SU-DHL-6 (cell line): ENCODE measurements around the gene CEBPB.

Source experiments
- EZH2phosphoT487 ChIP-seq: fragments of 200-600 bp; sonication (generic), shearing (Covaris generic); conservative IDR thresholded peaks from 2 replicates; pipeline ENCODE4 v1.6.1; 2018; ENCODE audit warnings: mild to moderate bottlenecking, antibody characterized with exemption, low read length, moderate library complexity, mixed read lengths
- TF ChIP-seq, protein P1 (sequence below): fragments of 200-600 bp; sonication (generic); IDR thresholded peaks from one replicate; pipeline ENCODE4 v1.5.1; 2017; ENCODE audit warnings: antibody characterized with exemption, mild to moderate bottlenecking, low read length, moderate library complexity; ENCODE audit not compliant: insufficient read depth, poor library complexity, severe bottlenecking

DNA sequence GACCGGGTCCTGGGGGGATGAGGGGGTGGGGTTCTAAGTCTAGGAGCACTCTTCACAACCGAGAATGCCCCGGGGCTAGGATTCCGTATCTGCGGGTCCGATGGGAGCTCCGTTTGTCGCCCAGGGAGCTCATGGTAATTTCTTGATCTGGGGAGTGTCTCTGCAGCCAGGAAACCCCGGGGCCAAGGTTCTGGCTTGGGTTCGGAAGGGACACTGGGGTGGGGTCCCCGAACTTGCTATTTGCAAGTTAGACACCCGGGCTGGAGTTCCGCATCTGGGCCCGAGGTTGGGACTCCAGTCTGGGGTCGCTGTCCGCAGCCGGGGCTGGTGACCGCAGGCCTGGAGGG lies 37.5 kb upstream of the CEBPB start:
- TF ChIP-seq, protein P1, sequence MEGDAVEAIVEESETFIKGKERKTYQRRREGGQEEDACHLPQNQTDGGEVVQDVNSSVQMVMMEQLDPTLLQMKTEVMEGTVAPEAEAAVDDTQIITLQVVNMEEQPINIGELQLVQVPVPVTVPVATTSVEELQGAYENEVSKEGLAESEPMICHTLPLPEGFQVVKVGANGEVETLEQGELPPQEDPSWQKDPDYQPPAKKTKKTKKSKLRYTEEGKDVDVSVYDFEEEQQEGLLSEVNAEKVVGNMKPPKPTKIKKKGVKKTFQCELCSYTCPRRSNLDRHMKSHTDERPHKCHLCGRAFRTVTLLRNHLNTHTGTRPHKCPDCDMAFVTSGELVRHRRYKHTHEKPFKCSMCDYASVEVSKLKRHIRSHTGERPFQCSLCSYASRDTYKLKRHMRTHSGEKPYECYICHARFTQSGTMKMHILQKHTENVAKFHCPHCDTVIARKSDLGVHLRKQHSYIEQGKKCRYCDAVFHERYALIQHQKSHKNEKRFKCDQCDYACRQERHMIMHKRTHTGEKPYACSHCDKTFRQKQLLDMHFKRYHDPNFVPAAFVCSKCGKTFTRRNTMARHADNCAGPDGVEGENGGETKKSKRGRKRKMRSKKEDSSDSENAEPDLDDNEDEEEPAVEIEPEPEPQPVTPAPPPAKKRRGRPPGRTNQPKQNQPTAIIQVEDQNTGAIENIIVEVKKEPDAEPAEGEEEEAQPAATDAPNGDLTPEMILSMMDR = no peak
- no peak for TF ChIP-seq EZH2phosphoT487
